Stimulated activated CD4-positive, alpha-beta T cell treated with anti-CD3 and anti-CD28 coated beads, Interleukin-1b, Interleukin-23, amount 100 ng/mL, for 4 hours (primary cell): ENCODE results near the gene PDGFRB.

ENCODE experiments used
- DNase-seq, 2 donors: peaks; one replicate each; pipeline ENCODE4 v3.0.0-alpha.2; 2020; ENCODE audit warnings: low read depth in 2 of 2

Gene PDGFRB

GRCh38 chr5:150130493-150130922 is 25.1 kb downstream of the PDGFRB start:
- no peak for DNase-seq

DNA sequence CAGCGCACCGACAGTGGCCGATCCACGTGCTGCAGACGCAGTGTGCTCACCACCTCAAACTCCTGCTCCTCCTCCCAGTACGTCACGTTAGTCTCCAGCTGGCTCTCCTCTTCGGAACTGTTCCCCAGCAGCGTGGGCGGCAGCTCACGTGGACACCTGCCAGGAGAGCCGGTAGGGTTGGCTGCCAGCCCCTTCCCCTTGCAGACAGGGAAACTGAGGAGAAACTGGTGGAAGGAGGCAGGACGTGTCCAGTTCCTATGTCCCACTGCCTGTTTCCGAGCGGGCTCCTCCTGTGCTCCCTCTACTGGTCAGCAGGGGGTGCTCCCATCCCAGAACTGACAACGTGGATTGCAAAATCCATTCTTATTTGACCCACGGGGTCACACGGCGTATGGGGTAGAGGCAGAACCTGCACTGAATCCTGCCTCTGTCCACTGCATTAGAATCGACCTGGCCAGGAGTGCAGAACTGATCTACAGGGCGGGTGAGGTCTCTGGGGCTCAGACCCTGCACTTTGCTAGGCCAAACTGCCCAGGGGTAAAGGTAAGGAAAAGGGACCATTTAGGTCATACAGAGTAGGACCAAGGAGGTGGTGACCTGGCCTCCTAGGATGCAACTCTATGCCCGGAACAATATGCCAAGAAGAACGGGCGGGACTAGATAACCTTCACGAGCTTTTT is 25.7 kb downstream of the PDGFRB start:
- DNase-seq = peak; percentile 3 to 31

DNA sequence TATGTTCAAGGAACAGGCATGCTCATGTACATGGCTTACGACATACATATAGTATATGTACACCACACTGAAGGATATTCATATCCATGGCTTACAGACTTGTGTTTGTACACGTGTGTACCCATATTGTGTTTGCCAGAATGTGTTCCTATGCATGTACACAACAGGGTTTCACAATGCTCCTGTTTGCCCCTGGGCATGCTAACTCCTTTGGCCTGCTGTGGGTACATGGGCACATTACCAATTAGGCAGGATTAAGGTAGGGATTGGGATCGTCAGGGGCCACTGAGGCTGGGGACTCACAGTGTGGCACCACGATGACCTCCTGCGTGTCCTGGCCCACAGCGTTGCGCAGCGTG is 26.2 kb downstream of the PDGFRB start:
- DNase-seq = no peak

DNA sequence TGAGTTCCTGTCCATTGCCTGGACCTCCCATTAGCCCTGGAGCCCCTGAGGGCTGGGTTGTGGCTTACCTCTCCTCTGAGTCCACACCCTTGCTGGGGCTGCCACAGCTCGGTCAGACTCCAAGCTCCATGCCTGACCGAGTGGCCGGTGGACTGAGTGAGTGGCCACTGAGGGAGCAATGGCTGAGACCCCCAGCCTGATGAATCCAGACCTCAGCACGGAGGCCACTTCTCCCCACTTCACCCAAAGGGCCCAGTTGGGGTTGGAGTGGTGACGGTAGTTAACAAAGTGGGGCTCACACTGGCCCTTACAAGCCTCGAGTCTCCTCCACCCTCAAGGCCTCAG is 28.8 kb downstream of the PDGFRB start:
- no peak for DNase-seq

DNA sequence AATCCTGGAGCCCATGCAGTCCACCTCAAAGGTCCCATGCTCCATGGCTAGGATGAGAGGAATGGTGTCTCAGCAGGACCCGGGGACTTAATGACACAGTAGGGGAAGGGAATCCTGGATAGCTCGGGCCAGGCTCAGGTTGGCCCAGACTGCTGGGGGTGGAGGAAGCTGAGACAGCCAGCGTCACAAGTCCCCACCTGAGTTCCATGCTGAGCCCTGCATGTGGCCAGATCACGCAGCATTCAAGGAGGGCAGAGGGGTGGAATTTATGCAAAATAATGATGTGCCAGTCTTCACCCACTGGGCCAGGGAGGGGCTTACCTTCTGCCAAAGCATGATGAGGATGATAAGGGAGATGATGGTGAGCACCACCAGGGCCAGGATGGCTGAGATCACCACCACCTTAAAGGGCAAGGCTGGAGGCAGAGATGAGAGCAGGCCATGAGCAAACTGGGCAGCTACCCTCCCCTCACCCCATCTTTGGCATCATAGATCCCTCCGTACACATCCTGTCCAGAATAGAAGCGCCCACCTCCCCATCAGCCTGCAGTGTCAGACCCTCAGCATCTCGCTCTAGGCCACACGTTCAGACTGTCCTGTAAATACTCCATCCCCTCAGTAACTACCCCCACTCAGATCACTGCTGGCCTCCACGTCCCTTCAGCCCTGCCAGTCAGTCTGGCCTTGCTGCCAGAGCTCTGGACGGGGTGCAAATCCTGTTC is 29.3 kb downstream of the PDGFRB start:
- no peak for DNase-seq

DNA sequence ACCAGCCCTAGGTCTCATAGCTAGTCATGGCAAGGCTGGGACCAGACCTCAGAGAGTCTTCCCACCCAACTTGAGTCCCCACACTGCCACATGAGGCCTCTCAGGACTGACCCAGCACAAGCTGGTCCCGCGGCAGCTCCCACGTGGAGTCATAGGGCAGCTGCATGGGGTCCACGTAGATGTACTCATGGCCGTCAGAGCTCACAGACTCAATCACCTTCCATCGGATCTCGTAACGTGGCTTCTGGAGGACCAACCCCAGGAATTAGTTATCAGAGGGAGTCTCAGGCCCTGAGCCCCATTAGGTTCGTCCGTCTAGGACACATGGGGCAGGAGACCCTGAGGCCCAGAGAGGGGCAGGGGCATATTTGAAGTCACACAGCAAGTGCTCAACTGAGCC is 30.3 kb downstream of the PDGFRB start:
- DNase-seq = no peak

- no peak for DNase-seq
These were observed 31.0 kb downstream of the PDGFRB start for GRCh38 chr5:150124596-150124995.

GRCh38 chr5:150124111-150124557 is 31.5 kb downstream of the PDGFRB start:
- DNase-seq = no peak

- no peak for DNase-seq
These were observed 32.1 kb downstream of the PDGFRB start for GRCh38 chr5:150123542-150123941.

DNA sequence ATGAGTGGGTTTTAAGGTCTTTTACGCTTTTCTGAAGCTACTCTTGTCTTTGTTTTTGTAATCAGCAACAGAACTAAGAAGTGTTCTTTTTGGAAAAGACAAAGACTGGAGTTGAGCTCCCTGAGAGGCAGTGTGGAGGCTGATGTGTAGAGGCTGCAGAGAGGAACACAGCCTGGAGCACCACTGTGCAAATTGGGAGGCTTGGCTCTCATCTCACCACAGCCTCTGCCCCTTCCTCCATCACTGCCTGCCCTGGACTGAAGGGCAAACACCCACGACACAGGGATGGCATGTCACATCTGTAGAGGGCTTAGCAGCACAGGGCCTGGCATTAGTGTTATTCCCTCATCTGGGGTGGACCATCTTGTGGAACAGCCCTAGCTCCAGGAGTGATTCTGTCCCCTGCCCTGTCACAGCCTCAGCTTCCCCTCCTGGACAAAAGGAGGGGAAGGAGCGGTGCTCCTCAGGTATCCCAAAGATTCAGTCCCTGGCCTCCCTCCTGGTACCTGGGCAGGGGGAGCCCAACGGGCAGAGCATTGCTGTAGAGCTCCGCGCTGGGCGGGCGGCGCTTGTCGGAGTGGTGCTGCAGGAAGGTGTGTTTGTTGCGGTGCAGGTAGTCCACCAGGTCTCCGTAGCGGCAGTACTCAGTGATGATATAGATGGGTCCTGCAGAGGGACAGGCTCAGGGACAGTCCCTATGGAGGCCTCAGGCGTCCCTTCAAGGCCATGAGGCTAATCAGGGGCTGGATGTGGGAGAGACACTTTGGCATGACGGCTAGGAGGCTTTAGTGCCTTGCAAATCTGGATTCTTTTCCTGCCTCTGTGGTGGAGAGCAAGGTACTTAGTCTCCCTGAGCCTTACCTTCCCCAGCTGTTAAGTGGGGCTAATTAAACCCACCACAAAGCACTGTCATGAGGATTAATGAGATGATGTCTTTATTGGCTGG is 32.8 kb downstream of the PDGFRB start:
- DNase-seq = no peak

DNA sequence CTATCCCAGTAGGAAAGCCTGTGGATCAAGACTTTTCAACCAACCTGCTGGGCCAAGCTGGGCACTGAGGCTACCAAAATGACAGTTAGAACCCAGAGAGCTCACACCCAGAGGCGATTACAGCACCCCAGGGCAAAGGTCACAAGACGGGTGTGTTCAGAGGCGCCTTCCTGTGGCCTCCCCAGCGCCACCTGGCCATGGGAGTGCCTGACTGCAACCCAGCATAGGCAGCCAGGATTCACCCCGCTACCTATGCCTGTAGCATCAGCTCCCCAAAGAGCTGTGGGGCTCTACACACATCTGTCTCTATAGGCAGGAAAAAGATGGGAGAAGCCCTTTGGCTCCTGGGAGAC is 33.5 kb downstream of the PDGFRB start:
- DNase-seq = no peak

- no peak for DNase-seq
These were observed 34.0 kb downstream of the PDGFRB start for GRCh38 chr5:150121448-150122157.

DNA sequence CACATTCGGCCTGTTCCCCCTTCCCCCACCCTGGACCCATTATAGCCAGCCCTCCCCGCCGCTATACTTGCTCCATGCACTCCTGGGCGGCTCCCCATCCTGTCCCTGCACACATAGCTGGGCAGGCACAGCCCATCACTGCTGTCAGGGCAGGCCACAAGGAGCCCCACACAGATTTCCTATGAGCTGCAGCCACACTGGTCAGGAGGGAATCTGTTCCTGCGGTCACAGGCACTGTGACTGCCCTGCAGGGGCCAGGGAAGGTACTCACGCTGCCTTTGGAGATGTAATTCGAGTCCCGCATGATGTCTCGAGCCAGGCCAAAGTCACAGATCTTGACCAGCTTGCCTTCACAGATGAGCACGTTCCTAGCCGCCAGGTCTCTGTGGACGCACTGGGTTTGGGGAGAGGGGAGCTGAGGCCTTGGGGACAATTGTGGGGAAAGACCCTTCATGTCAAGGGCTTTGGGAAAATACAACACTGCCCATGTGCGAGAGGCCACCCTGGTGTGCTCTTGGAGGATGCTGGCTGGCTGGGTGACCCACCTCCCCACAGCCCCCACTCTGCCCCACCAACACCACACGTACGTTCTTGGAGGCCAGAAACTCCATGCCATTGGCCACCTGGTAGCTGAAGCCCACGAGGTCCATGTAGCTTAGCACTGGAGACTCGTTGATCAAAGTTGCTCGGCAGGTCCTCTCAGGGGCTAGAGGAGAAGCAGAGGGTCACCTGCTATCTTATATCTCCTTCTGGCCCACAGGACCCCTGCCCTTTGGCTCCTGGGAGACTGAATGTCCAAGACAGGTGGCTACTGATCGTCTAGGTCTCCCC is 34.8 kb downstream of the PDGFRB start:
- no peak for DNase-seq

GRCh38 chr5:150120062-150120441 is 35.6 kb downstream of the PDGFRB start:
- DNase-seq = no peak

GRCh38 chr5:150119421-150120061 is 36.1 kb downstream of the PDGFRB start:
- no peak for DNase-seq

- DNase-seq = no peak
These were observed 37.0 kb downstream of the PDGFRB start for GRCh38 chr5:150118561-150119229.

- no peak for DNase-seq
These were observed 37.6 kb downstream of the PDGFRB start for GRCh38 chr5:150117945-150118560.

DNA sequence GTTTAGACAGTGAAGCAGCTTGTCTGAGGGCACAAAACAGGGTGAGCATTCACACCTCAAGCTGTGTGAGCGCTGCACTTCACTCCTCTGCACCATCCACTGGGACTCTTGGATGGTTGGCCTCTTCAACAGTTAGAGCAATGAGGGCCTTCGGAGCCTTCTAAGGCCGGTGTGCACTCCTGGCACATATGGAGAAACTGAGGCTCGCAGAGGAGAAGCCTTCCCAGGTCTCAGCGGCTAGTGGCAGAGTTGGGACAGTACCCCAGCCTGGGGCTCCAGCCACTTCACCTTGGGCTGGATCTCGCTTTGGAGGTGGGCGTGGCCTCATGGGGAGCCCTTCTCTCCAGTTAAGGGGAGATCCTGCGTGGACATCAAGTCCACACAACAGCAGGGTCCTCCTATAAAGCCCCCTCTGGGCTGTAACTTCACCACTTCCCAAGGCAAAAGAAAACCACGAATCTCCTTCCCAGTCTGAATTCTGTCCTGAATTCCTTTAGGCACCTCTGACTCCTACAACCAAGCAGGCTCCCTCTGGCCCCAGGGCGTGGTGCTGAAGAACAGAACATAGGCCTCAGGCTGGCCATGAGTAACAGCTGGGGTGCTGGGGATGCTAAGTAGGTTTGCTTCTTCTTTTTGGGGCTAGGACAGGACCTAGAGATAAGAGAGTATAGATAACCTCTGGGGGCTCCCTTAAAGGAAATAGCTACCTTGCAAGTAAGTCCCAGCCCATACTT is 38.8 kb downstream of the PDGFRB start:
- DNase-seq = no peak
